Loucy (cell line): ENCODE results near the gene IL17B.

Experiments
- CTCF ChIP-seq: fragments of 200-600 bp; sonication (generic); conservative IDR thresholded peaks from 2 replicates; pipeline ENCODE4 v1.5.1; 2014; ENCODE audit warnings: mild to moderate bottlenecking, antibody characterized with exemption, low read length
- EZH2phosphoT487 ChIP-seq: fragments of 200-600 bp; IDR thresholded peaks from 2 replicates; pipeline ENCODE4 v1.6.1; 2018; ENCODE audit warnings: antibody characterized with exemption, mild to moderate bottlenecking, moderate library complexity, borderline replicate concordance

- TF ChIP-seq CTCF (no peak), EZH2phosphoT487 (no peak)
Observed at GRCh38 chr5:149338364-149338763, 40.7 kb downstream of the IL17B start.
